Brain pericyte (primary cell): ENCODE measurements around the gene PRKCE.
A peak's percentile ranks its signal among the peaks of the same experiment; 100 is the strongest.

Experiments used
- DNase-seq: peaks from one replicate; pipeline ENCODE4 v3.0.0-alpha.2; 2012; ENCODE audit warnings: low read depth, low spot score

Gene PRKCE

GRCh38 chr2:46042711-46043110, 391.2 kb downstream of the PRKCE start:
- no peak for DNase-seq

DNA sequence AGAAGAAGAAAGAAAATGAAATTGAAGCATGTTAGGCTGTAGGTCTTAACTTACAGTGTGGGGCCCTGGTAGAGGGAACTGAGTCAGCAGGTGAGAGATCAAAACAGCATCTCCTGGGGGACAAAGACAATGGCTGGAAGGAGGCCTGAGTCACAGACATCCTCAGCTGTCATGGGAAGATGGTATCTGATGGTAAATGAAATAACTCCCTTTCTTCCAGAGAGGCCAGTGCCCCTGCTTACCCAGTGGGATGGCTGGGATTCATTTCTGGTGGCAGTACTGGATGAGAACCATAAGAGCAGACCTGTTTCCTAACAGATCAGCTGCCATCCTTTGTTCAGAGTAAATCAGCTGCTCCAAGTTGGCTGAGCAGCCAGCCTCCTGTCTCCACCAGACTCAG, 394.4 kb downstream of the PRKCE start:
- no peak for DNase-seq

- DNase-seq: no peak
Observed at GRCh38 chr2:46047290-46047689, 395.8 kb downstream of the PRKCE start.

GRCh38 chr2:46048693-46049092, 397.2 kb downstream of the PRKCE start:
- no peak for DNase-seq

- no peak for DNase-seq
Observed at GRCh38 chr2:46050027-46050426, 398.6 kb downstream of the PRKCE start.

DNA sequence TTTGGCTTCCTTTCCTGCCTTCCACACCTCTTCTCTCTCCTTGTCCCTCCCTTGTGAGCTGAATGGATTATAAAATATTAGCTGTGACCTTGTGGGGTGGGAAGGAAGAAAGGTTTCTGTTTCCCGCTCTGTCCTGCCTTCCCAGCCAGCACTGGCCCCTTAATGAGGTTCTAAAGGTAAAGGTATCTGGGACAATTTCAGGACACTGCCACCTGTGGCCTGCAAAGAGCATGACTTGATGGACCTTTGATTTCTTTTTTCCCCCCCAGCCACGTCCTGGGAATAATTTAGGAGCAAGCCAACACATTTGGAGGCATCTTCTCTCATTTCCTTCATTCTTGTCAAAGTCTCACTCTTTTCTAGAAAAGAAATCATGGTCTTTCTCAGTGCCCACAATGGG, 399.0 kb downstream of the PRKCE start:
- no peak for DNase-seq

DNA sequence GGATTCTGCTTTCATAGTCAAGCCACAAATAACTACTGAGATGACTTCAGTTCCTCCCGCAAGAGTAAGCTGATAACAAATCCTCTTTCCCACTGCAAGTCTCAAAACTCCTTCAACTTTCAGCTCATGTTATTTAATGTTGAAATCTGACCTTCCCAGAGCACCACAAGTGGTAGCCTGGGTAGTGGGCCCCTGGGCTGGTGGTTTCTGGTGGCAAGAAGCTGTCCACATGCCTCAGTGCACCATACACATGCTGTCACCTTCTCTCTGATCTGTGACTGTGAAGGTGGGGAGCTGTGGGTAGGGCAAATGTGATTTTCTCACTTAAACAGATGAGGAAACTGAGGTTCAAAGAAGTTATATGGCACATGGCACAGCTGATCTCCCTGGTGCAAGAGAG, 399.6 kb downstream of the PRKCE start:
- DNase-seq: no peak

DNA sequence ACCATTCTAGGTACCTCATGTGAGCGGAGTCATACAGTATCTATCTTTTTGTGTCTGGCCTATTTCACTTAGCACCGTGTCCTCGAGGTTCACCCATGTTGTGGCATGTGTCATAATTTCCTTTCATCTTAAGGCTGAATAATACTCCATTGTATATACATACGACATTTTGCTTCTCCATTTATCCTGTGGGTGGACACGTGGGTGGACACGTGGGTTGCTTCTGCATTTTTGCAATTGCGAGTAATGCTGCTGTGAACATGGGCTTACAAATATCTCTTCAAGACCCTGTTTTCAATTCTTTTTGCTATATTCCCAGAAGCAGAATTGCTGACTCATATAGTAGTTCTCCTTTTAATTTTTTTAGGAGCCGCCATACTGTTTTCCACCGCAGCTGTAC, 402.1 kb downstream of the PRKCE start:
- DNase-seq: no peak

DNA sequence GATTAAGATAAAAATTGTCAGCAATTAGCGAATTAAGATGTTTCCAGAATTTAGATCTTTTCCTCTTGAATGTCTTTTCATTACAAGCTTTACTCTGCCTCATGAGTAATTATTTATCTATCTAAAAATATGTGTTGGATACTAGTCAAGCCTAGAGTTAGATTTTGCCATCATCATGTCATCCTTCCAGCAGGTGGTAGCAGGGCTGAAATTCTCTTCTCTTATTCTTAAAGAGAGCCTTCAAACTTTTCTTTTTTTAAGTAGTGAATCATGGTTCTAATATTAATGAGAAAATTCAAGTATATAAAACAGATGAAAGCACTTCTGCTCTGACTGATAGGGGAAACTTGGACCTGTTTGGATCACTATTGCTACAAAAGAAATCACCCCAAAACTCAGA, 405.1 kb downstream of the PRKCE start:
- DNase-seq: no peak

DNA sequence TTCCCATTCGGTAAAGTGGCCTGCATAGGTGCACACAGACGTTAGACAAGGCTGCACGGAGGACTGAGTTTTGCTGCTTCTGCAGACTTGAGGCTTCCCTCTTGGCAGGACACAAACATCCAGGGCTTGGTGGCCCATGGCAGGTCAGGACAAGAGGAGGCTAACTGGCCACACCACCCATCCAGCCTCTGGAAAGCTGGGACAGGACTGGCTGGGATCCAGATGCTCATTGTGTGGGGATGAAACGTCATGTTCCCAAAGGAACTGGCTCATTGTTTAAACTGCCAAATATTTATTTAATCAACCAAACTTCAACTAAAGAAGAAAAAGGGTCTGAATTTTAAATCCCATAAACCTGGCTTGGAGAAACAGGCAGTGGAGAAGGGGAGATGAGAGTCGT, 406.7 kb downstream of the PRKCE start:
- DNase-seq: no peak

DNA sequence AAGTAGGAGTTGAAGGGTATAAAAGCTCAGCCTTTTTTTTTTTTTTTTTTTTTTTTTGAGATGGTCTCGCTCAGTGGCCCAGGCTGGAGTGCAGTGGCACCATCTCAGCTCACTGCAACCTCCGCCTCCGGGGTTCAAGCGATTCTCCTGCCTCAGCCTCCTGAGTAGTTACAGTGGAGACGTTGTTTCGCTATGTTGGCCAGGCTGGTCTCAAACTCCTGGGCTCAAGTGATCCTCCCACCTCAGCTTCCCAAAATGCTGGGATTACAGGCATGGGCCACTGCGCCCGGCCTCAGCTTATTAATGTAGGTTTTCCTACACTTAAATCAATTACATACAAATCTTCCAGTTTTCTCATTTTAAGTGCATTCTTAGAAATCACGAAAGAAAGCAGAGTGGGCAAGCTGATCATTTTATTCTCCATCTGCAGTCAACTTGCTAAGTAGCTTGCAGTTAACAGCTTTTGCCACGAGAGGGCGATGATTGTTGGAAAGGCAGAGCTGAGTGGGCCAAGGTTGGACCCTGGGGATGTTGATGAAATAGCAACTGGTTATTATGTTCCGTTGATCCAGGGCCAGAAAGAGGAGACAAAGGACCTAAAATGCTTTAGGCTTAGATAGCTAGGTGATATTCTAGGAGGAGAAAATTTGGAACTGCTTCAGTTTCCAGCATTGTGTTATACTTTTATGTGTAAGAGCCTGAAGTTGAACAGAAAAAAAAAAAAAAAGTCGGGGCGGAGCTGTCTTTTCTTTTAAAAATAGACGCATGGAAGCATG, 411.4 kb downstream of the PRKCE start:
- DNase-seq: peak; percentile 58

DNA sequence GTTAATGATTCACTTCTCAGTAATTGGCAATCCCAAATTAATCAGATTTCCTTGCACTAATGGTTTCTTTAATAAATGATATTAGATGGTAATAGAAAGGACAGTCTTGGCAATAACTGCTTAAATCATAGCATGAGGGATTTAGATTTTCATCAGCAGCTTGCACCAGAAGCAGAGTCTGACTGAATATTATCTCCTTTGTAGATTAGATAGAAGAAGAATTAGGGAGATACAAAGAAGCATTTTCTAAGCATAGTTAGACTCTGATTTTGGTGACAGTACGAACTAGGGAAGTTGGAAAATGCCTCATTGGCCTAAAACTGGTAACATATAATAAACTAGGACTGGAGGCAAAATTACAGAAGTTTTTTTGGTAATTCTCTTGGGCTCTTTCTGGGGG, 412.9 kb downstream of the PRKCE start:
- no peak for DNase-seq

DNA sequence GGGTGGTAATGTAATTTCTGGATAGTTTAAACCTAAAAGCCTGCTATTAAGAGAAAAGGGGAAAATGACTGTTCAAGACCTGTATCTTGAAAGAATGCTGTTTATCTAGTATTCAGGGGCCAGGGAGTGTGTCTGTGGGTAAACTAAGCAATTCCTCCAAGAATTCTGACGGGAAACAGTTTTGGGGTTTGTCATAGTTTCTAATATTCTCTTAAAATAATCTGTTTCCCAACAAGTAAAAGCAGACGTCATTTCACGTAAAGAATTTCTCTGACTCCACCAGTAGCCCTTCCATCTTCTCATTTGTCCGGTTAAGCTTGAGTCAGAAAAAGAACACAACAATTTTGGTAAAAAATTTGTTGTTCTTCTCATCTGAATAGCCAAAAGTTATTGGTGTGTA, 413.7 kb downstream of the PRKCE start:
- DNase-seq: no peak

- DNase-seq: no peak
Observed at GRCh38 chr2:46066116-46066515, 414.6 kb downstream of the PRKCE start.

DNA sequence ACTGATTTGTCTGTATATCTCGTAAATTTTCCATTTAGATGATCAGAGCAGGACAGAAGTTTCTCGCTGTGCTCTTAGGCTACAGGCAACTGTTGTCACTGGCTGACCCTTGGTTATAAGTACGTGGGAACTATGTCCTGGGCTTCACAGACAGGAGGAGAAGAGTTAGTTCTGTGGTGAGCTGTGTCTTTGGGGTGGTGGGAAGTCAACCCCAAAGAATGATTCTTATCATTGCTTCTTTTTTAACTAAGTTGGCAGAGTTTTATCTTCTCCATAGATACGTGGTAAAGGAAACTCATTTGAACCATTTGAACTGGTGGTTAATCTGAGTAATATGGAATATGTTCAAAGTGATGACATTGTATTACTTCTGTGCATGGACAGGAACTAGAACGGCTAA, 415.1 kb downstream of the PRKCE start:
- no peak for DNase-seq

GRCh38 chr2:46067062-46067461, 415.6 kb downstream of the PRKCE start:
- no peak for DNase-seq

- no peak for DNase-seq
Observed at GRCh38 chr2:46067501-46068305, 416.2 kb downstream of the PRKCE start.

DNA sequence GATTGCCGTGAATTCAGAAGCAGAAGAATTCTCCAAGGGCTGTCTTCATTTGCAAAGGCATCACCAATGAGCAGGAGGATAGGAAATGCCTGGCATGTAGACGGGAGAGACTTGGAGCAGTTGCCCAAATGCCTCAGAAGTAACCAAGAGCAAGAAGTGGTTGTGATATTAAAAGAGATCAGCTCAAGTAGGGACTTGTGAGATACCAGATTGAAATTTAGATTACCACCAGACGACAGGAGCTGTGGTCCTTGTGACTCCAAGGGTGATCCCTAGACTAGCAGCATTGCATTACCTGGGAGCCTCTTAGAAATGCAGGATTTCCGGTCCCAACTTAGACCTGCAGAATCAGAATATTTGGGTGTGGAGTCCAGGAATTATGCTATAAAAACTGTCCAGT, 417.2 kb downstream of the PRKCE start:
- no peak for DNase-seq

GRCh38 chr2:46071074-46071473, 419.6 kb downstream of the PRKCE start:
- DNase-seq: no peak

DNA sequence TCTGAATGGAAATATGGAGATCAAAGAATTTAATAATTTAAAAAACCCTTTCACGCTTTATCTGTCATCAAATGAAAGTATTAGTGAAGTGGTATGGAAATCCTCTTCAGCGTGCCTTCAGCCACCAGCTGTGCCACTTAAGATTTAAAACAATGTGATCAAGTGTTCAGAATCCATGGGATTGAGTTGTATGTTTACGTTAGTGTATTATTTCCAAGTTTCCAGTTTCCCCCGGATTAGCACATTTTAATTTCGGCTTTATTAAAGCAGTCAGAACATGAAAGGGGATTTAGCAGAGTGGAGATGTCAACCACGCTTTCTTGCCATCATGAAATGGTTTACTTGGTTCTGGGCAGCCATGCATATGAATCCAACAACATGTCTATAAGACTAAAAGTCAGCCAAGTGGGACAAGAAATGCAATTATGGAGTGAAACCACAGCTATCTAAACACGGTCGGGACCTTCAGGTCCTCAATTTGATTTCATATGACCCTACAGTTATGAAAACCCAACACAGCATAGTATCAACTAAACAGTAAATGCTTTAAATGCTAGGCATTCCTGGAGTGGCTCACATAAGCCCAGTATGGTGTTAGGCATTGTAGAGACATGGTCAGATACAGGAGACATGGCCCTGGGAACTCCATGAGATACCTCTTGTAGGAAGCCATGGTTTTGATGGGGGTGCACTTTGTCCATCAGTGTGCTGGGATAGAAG, 420.8 kb downstream of the PRKCE start:
- DNase-seq: no peak

- DNase-seq: peak; percentile 60
Observed at GRCh38 chr2:46073540-46074046, 422.1 kb downstream of the PRKCE start.

- no peak for DNase-seq
Observed at GRCh38 chr2:46074501-46074900, 423.0 kb downstream of the PRKCE start.
